HG02970 (cell line): Measurements from ENCODE around the gene MAP4K4.

Experiments
- ATAC-seq: cut with Tn5 transposase; IDR thresholded peaks from one replicate; pipeline ENCODE4 v1.9.1; 2021; ENCODE audit warnings: mild to moderate bottlenecking, moderate library complexity, moderate number of reproducible peaks; ENCODE audit not compliant: unreplicated experiment, low FRiP score

Gene MAP4K4

GRCh38 chr2:101828673-101829334 lies 131.3 kb downstream of the MAP4K4 start:
- ATAC-seq: no peak

DNA sequence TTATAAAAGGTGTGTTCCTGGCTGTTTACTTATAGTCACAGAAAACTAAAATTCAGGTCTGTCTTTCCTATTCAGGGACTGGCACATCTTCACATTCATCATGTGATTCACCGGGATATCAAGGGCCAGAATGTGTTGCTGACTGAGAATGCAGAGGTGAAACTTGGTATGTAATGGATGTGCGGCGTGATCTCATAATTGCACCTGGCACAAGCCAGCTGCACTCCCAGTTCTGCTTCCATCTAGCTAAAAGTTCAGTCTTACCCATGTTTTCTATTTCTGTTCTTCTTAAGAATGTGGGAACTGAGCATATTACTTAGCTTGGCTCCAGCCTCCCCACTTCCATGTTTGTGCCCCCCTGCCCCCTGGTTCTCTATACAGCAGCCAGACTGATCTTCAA lies 131.9 kb downstream of the MAP4K4 start:
- no peak for ATAC-seq

DNA sequence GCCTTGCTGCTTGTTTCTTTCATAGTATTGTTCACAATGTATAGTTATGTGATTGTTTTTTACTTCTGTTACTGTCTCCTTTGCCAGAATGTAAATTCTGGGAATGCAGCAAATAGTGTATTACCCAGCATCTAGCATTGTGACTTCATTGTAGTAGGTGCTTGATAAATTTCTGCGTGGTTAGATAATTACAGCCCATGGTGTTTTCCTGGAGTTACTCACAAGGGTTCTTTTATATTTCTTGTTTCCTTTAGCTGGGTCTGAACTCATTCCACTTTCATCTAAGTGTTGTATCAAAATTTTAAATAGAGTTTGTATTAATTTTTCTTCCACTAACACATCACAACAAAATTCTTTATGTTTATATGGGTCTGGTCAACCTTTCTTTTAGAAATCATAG lies 132.6 kb downstream of the MAP4K4 start:
- no peak for ATAC-seq

- no peak for ATAC-seq
These were observed 133.0 kb downstream of the MAP4K4 start for GRCh38 chr2:101830555-101830954.

DNA sequence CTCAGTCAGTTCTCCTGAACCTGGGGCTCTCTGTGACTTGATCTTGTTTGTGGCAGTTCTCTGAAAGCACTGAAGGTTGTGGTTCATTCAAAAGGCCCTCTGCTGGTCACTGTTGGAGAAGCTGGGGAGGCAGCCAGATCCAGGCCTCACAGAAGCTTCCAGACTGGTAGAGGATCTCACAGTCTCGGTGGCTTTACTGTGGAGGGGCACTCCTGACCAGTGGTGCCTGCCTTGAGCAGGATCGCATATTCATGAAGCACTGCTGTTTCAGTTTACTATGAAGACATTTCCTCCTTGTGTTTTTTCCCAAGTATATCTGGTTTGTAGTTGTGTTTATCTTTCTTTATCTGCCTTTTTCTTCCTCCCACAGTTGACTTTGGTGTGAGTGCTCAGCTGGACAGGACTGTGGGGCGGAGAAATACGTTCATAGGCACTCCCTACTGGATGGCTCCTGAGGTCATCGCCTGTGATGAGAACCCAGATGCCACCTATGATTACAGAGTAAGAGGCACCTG lies 133.9 kb downstream of the MAP4K4 start:
- no peak for ATAC-seq

DNA sequence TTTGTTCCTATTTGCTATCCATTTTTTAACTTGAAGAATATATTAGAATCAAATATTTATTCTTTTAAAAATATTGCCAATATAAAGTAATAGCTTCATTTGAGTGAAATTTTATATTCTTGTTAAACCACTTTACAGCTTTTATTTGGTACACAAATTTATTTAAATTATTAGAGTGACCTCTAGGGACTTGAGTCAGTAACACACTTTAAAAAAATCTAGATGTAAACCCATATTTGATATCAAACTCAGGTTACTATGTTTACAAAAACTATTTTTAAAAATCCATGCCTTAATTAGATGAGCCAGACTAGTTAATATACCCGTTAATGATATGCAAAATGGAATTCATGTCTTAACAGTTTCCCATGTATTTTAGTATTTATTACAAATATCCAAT lies 134.6 kb downstream of the MAP4K4 start:
- no peak for ATAC-seq

GRCh38 chr2:101833890-101834523 lies 136.5 kb downstream of the MAP4K4 start:
- no peak for ATAC-seq

DNA sequence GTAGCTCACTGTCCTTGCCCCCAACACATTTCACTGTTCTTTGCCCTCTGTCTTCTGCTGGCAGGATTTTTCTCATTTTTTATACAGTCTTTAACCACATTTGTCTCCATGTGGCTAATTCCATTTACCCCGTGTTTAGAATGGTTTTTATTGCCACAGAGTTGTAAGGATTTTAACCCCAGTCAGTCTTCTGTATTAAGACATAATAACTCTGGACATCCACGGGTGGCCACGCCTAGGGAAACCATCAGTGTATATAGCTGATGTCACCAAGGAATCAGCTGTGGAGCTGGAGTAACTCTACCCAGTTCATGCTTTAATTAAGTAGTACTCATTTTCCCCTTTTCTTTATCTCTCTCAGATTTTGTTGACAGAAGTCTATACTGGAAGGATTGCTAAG lies 139.8 kb downstream of the MAP4K4 start:
- no peak for ATAC-seq

- ATAC-seq: no peak
These were observed 144.3 kb downstream of the MAP4K4 start for GRCh38 chr2:101841679-101842327.

DNA sequence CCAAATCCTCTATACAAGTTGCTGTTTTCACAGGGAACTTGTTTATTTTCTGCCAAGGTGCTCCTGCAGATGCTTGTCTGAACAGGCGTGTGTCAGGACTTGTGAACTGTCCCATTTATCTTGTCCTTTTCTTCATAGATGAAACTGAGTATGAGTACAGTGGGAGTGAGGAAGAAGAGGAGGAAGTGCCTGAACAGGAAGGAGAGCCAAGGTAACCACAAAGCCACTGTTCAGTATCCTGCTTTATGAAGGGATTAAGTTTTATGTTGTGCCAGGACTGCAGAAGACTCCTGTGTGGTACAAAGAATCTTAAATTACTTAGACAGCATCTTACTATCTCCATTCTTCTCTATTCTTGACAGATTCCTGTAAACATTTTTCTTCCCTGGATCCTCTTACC lies 145.0 kb downstream of the MAP4K4 start:
- ATAC-seq: no peak

- no peak for ATAC-seq
These were observed 145.5 kb downstream of the MAP4K4 start for GRCh38 chr2:101843048-101843447.

GRCh38 chr2:101843471-101843870 lies 146.0 kb downstream of the MAP4K4 start:
- ATAC-seq: no peak

DNA sequence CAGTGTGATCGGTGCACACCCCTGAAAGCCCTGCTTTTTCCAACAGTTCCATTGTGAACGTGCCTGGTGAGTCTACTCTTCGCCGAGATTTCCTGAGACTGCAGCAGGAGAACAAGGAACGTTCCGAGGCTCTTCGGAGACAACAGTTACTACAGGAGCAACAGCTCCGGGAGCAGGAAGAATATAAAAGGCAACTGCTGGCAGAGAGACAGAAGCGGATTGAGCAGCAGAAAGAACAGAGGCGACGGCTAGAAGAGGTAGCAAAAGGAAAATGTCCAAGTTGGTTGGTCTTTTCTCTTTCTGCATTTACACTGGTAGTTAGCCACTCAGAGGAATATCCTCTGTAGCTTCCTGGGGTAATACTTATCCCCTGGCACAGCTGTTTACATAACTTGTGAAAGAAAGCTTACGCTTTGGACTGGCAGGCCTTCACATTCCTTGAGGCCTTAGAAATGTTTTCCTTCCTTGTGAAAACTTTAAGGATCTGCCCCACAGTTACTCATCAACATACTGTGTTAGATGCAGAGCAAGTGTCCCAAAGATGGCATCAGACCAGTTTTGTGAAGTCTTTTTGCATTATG lies 146.6 kb downstream of the MAP4K4 start:
- no peak for ATAC-seq

DNA sequence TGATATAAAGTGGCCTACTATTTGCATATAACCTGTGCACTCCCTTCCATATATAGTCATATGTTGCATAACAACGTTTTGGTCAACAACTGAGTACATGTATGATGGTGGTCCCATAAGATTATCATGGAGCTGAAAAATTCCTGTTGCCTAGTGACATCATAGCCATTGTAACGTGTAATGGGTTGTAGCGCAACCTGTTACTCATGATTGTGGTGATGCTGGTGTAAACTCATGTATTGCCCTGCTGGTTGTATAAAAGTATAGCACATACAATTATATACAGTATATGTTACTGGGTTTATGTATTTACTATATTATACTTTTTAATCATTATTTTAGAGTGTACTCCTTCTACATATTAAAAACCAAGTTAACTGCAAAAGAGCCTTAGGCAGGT lies 149.5 kb downstream of the MAP4K4 start:
- no peak for ATAC-seq

GRCh38 chr2:101847661-101848339 lies 150.3 kb downstream of the MAP4K4 start:
- no peak for ATAC-seq

DNA sequence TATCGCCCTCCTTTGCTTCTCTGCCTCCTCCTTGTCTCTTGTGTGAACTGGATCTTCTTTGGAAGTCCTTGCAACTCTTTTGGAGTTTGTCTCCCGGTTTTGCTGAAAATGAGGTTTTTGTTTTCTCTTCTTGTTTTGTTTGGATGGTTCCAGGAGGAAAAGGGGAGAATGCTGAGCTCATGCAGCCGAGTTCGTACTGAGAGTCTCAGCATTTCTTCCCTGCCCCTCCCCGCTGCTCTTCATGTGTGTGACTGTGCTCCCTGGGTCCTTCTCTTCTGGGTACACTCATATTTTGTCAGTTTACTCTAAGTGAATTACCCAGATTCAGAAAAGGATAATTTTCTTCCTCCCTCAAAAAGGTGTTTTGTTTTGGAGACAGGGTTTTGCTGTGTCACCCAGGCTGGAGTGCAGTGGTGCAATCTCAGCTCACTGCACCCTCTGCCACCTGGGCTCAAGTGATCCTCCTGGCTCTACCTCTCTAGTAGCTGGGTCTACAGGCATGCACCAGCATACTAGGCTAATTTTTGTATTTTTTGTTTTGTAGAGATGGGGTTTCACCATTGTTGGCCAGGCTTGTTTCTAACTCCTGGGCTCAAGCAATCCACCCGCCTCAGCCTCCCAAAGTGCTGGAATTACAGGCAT lies 151.4 kb downstream of the MAP4K4 start:
- ATAC-seq: no peak

DNA sequence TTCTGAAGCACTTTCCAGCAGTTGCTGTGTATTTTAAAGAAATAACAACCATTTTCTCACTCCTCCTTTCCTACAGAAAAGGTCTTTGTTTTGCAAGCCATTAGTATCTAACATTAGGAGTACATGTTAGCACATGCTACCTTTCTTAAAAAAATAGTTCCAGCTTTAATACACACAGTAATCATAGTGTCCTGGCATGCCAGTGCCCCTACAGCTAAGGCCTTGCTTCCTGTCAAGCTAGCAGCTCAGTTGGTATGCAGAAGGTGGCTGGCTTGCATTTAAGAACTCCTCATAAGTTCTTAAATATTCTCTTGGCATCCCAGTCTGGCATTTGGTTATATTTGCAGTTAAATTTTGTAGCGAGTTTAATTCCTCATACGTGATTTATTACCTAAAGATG lies 152.9 kb downstream of the MAP4K4 start:
- ATAC-seq: no peak

DNA sequence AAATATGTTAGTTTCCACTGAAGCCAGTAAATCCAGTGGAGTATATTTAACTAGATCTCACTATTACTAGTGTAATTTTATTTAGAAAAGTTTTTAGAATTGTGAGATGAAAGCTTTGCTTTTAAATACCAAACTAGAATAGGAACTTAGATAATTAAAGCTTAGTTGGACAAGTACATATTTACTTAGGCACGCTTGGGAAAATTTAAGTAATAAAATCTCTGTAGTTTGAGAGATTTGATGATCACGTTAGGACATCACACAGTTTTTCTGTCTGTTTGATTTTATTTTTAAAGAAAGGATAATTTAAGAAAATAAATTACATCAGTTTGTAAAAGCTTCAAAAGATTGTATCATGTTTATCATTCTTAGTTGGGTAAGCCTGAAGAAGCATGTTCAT lies 153.5 kb downstream of the MAP4K4 start:
- no peak for ATAC-seq

- no peak for ATAC-seq
These were observed 155.3 kb downstream of the MAP4K4 start for GRCh38 chr2:101852824-101853223.

GRCh38 chr2:101854877-101855276 lies 157.4 kb downstream of the MAP4K4 start:
- no peak for ATAC-seq
